HG02678 (cell line): Measurements from ENCODE around the gene GSG1.
"Not testable (repeated sequence)": the region's sequence is repeated elsewhere in the genome, so short reads cannot be mapped to it uniquely, and the experiment has no call there.

Experiments
- ATAC-seq: cut with Tn5 transposase; IDR thresholded peaks from one replicate; pipeline ENCODE4 v1.9.1; 2021; ENCODE audit warnings: mild to moderate bottlenecking, moderate library complexity; ENCODE audit not compliant: unreplicated experiment

Gene GSG1

GRCh38 chr12:13093191-13093847 is 10.1 kb downstream of the GSG1 start:
- no peak for ATAC-seq

GRCh38 chr12:13091832-13092231 is 11.6 kb downstream of the GSG1 start:
- no peak for ATAC-seq

DNA sequence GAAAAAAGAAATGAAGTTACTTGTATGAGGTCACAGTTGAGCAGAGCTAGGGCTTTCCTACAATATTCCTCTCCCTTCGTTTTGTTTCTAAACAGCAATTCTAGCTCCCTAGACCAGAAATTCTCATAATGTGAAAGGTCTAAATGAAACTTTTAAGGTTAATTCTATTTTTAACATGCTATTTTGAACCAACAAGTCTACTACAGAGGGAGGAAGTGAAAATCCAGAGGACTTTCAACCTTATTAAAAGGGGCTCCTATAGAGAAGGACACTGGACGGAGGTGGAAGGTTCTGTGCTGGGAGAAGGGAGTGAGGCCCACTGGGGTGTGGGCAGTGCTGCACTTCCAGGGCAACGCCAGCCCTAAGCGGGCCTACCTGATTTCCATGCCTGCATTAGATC is 13.4 kb downstream of the GSG1 start:
- ATAC-seq, result no peak

GRCh38 chr12:13088496-13088895 is 15.0 kb downstream of the GSG1 start:
- no peak for ATAC-seq

- no peak for ATAC-seq
Measured at GRCh38 chr12:13087766-13088165, 15.7 kb downstream of the GSG1 start.

GRCh38 chr12:13085968-13086686 is 17.3 kb downstream of the GSG1 start:
- no peak for ATAC-seq

DNA sequence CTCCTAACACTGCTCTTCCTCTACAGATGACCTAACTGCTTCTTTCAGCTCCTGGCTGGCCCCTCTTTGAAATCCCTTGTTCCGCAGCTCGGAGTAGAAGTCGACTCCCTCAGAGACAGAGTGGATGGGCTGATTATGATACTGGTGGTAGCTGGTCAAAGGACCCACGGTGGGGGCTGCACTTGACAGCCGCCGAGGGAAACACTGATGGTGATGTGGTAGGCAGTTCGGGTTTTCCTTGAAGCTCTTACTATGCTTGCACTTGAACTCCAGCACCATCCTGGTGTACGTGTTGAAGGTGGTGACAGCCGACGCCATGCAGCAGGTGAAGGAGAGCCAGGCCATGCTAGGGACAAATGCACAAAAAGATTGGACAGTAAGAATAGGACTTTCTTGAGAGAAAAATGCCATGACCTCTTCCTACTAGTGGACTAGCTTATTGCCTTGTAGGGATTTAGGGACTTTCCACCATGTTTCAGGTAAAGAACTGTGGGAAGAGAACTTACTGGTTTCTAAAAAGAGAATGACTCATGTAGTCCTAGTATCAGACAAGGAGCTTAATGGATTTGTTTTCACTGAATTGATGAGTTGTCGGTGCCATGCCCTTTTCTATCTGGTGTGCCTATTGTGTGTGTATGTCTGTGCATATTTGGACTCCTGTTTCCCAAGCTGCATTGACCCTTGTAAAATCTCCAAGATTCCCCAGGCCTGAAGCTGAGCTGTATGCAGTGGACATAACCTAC is 18.4 kb downstream of the GSG1 start:
- no peak for ATAC-seq

DNA sequence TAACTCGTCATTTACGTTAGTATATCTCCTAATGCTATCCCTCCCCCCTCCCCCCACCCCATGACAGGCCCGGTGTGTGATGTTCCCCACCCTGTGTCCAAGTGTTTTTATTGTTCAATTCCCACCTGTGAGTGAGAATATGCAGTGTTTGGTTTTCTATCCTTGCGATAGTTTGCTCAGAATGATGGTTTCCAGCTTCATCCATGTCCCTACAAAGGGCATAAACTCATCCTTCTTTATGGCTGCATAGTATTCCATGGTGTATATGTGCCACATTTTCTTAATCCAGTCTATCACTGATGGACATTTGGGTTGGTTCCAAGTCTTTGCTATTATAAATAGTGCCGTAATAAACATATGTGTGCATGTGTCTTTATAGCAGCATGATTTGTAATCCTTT is 19.8 kb downstream of the GSG1 start:
- not testable (repeated sequence) for ATAC-seq

GRCh38 chr12:13082861-13083260 is 20.6 kb downstream of the GSG1 start:
- ATAC-seq, result no peak

- ATAC-seq, result no peak
Measured at GRCh38 chr12:13080266-13080665, 23.2 kb downstream of the GSG1 start.

- no peak for ATAC-seq
Measured at GRCh38 chr12:13079440-13079906, 24.0 kb downstream of the GSG1 start.

GRCh38 chr12:13075786-13076570 is 27.5 kb downstream of the GSG1 start:
- no peak for ATAC-seq

DNA sequence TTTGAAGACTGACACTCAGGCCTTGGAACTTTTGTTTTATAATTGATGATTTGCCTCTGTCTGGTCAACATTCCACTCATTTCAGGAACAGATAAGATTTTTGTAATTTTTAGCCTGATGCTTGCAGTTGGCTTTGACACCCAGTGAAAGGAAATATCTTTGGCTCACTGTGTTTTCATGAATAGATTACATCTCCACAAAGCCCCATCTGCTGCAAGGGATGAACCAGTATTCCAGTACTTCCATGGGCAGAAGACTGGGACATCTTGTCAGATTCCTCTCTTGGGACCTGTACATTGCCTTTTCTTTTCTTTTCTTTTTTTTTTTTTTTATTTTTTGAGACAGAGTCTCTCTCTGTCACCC is 28.4 kb downstream of the GSG1 start:
- ATAC-seq, result no peak

DNA sequence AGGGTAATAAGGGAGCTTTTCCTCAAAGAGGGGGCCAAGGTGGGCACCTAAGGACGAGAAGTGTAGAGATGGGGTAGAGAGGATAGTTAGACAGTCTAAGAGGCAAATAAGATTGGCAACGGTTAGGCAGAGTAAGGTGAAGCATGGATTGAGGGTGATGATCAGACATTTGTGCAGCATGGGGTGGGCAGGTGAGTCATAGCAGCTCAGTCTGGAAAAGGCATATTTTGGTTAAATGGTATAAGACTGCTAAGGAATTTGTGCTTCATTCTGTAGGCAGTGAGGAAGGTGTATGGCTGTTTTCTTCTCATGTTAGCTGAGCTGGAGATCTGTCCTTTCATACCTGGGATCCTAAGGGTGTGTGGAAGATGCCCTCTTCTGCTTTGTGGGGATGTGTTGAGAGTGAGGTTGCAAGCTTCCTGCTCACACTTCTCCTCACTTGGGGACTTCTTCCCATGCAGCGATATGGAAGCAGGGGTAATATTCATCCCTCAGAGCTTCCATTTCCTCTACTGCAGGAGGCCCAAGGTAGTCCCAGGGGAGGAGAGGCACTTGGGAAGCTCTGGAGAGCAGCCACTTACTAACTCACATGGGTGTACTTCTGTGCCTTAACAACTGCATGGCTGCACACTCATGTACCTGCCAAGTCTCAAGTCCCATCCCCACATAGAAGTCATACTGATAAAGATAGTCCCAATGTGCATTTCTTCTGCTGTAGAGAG is 28.9 kb downstream of the GSG1 start:
- ATAC-seq, result no peak

GRCh38 chr12:13073173-13073572 is 30.3 kb downstream of the GSG1 start:
- no peak for ATAC-seq

- ATAC-seq, result no peak
Measured at GRCh38 chr12:13071305-13072280, 31.9 kb downstream of the GSG1 start.

DNA sequence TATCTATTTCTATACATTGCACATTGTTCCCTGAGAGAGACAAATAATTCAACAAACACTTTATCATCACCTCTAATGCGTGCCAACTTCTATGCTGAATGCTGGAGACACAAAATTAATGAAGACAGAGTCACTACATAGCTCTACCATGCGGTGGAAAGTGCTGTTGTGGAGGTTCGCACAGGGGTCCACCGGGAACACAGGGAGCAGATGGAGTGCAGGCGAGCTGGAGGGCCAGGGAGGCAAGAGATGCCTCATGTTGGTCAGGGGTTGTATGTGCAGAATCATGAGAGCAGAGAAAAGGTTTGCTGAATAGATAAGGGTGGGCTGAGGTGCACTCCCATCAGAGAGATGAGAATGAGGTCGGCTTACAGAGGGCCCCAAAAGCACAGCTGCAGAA is 34.1 kb downstream of the GSG1 start:
- ATAC-seq, result no peak

DNA sequence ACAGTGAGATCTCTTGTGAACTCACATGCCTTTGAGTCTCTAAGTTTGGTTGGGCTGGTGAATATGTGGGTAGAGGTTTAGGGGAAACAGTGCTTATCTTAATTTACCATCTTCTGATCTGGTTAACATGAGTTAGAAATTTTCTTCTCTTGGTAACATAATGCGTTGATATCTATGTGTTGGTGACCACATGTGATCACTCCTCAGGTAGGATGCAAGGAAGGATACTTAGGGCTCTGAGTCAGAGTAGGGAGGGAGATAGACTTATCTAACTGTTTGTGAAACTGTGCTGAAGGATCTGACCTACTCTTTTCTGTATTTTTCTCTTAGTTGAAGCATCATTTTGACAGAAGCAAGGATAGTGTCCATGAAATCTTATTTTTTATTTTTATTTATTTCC is 36.1 kb downstream of the GSG1 start:
- ATAC-seq, result no peak

DNA sequence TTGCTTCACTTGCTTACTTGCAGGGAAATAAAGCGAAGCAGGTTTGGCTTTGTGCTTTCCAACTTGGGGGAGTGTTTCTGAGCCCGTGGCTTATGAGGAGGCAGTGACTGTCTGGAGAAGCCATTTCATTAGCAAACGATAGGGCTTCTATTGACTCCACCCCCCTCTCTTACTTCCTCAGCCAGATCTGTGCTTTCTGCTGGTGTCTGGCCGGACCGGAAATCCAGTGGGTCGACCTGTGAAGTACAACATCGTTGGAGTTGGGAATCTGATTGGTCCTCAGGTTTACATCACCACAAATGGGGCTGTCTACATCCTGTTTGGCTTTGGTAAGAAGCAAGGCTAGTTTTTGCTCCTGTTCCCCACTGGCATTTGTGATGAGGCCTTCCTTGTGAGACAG is 37.0 kb downstream of the GSG1 start:
- ATAC-seq, result no peak
